AG09309 (cell line): ENCODE results near the gene NCSTN.

Experiments used
- DNase-seq: peaks from one replicate; pipeline ENCODE4 v3.0.0-alpha.2; 2010; ENCODE audit warnings: low read depth
- H3K4me3 ChIP-seq: 2 replicates; pipeline ENCODE4 v1.5.1; 2011; ENCODE audit warnings: mild to moderate bottlenecking, low read depth, low read length, moderate library complexity; ENCODE audit not compliant: control insufficient read depth
- TF ChIP-seq, protein P1 (sequence below): IDR thresholded peaks from 2 replicates; pipeline ENCODE4 v1.5.1; 2011; ENCODE audit warnings: mild to moderate bottlenecking, low read depth, low read length, inconsistent platforms; ENCODE audit not compliant: insufficient read depth, control insufficient read depth; ENCODE audit errors: missing control alignments

Gene NCSTN

DNA sequence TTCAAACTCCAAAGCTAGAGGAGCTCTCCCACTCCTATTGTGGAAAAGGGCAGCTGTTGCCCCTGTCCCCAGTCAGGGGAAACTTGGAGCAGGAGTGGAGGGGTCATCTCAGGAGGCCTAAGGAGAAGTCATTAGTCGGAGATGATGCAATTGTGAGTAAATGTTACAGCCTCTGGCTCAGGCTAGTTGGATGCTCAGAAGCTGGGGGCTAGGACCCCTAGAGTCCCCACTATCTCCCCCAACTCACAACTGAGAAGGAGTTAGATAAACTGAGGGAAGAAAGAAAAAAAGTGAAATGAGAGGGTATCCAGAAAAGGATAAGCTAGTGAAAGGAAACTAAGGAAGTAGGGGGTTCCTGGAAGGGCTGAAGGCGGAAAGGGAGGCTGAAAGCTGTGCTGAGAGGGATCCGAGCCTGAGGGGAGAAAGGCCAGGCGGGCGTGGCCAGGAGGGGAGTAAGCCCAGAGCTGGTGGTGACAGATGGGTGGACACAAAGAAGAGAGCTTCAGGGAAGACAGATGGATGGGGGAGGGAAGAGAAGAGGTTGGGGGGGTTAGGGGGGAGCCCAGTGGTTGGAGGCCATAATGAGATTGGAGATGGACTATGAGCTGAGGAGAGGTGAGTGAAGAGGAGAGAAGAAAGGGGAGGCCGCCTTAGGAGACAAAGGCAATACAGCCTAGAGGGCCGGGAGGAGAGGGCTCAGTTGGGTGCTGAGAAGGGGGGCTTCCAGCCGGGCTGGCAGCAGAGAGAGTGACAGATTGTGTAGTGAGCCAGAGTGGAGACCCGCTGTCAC lies 19.2 kb downstream of the NCSTN start:
- no peak for DNase-seq
- TF ChIP-seq, protein P1, sequence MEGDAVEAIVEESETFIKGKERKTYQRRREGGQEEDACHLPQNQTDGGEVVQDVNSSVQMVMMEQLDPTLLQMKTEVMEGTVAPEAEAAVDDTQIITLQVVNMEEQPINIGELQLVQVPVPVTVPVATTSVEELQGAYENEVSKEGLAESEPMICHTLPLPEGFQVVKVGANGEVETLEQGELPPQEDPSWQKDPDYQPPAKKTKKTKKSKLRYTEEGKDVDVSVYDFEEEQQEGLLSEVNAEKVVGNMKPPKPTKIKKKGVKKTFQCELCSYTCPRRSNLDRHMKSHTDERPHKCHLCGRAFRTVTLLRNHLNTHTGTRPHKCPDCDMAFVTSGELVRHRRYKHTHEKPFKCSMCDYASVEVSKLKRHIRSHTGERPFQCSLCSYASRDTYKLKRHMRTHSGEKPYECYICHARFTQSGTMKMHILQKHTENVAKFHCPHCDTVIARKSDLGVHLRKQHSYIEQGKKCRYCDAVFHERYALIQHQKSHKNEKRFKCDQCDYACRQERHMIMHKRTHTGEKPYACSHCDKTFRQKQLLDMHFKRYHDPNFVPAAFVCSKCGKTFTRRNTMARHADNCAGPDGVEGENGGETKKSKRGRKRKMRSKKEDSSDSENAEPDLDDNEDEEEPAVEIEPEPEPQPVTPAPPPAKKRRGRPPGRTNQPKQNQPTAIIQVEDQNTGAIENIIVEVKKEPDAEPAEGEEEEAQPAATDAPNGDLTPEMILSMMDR, result no peak
- H3K4me3 ChIP-seq, result no peak overlapping the region

DNA sequence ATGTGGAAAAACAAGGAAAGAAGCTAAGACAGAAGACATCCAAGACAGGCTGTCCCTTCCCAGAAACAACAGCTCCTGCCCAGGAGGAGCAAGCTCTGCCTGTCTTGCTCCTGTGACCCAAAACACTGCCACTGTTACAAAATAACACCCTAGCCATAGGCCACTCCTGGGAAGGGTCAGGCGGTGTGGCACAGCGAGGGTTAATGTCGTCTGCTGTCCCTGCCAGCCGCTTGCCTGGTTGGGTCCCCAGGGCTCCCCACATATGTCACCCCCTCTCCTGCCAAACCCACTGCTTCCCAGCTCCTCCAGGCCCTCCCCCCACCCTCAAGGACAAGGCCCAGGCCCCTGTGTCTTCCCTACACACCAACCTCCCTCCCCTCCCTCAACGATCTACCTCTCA lies 19.8 kb downstream of the NCSTN start:
- H3K4me3 ChIP-seq, result no peak overlapping the region
- DNase-seq, result no peak
- TF ChIP-seq, protein P1, result no peak

DNA sequence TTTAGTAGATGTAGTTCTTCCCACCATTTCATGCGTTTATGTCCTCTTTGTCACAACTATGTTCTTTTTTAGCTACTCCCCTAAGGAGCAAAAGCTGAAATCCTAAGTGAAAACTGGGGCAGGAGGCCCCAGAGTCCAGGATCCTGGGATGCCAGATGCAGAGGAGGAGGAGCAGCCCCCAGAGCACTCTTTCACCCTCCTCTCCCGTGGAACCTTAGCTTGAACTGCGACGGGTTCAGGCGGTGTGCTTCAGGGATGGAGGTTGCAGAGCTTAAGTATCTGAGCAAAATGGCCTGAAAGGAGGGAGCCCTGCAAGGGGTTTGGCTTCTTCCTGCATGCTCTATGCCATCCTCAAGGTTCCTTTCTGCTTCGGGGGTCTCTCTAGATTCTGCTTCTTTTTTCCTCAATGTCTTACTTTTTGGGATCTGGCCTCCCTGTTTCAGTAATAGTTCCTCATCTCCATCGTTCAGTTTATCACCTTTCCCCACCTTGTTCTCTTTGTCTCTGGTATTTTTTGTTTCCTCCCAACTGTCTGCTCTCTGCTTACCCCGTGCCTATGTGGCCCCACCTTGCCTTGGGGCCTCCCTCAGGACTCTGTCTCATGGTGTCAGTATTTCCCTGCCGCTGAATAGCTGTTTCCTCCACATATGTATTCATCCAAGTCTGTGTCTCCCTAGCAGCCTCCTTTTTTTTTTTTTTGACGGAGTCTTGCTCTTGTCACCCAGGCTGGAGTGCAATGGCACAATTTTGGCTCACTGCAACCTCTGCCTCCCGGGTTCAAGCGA lies 21.0 kb downstream of the NCSTN start:
- H3K4me3 ChIP-seq, result no peak overlapping the region
- TF ChIP-seq, protein P1, result no peak
- no peak for DNase-seq

DNA sequence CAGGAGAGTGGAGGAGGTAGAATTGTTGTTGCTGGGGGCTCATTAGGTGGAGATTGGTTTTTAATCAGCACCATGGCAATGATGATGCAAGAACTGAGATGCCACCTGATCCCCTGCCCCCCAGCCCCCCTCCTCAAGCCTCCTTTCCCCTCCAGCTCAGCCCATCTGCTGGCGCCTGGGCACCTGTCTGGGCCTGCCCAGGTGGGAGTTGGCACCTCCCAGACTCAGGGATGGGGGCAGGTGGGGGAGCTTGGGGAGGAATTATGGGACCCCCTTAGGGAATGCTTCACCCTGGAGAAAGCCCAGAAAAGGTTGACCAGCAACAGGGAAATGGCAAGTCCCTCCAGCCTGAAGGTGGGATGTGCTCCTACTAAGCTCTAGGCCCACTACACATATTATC lies 22.1 kb downstream of the NCSTN start:
- TF ChIP-seq, protein P1, result no peak
- H3K4me3 ChIP-seq, result no peak overlapping the region
- DNase-seq, result no peak

DNA sequence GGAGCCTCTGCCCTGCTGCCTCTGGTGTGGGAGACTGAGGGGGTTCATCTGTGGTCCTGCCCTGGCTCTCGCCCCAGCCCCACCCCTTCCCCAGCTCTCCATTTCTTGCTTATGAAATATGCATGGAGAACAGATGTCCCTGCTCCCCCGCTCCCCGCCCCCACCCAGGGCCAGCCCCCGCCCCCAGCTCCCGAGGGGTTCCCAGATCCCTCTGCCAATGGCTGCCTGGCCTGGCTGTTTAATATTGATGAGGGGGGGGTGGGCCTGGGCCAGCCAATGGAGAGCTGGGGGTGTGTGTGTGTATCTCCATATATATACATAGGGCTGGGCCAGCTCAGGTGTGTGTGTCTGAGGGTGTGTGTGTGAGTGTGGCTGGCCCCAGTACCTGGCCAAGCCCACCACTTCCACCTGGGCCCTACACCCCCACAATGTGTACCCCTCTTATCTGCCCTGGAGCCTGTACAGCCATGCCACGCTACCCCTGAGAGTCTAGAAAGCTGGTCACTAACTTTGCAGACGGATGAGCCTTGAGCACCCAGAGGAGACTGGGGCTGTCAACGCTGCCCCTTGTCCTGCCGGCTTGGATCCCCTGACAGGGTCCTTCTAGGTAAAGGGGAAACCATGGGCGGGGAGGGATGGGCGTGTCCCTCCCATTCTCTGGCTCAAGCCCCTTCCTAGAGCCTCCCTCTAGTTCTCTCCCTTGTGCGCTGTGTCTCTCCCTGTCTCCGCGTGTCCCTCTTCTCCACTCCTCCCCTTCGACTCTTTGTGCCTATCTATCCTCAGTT lies 23.7 kb downstream of the NCSTN start, which contains the start of gene NHLH1:
Gene NHLH1 (plus strand): TSS at position 341 of the 785 bp plus-strand sequence. CDS start 3,661 bp downstream, outside the sequence.
- H3K4me3 ChIP-seq, result no peak within 1 kb of the TSS
- no peak for DNase-seq
- TF ChIP-seq, protein P1, result no peak

DNA sequence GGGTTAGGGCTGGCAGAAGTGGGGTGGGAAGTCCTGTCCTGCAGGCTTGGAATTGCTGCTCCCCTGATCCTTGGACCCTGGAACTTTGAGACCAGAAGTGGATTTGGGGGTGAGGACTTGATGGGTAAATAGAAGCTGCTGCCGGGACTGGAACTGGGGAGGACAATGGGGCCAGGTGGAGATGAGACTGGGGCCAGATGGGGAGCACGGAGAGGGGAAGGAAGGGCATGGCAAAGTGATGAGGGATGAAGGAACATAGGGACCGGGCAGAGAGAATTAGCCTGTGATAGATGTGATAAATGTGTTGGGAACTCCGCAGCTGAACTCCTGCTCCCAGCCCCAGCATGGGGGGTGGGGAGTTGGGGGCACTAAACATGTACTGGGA lies 24.3 kb downstream of the NCSTN start:
- no peak for DNase-seq
- H3K4me3 ChIP-seq, result no peak overlapping the region
- TF ChIP-seq, protein P1, result no peak
